ENCODE measurements around the gene TRAM2. TPM values are rescaled to one million over a fixed set of nuclear protein-coding genes. Genes with fewer than 3 reads are reported as not detected.

Gene TRAM2
- total and polyA plus RNA-seq, 9 of the 15 experiments (the other 6 are each of a cell fraction or from before 2014, with no cell fraction given), result 2.6 to 13.3 (median 8.9) TPM

DNA sequence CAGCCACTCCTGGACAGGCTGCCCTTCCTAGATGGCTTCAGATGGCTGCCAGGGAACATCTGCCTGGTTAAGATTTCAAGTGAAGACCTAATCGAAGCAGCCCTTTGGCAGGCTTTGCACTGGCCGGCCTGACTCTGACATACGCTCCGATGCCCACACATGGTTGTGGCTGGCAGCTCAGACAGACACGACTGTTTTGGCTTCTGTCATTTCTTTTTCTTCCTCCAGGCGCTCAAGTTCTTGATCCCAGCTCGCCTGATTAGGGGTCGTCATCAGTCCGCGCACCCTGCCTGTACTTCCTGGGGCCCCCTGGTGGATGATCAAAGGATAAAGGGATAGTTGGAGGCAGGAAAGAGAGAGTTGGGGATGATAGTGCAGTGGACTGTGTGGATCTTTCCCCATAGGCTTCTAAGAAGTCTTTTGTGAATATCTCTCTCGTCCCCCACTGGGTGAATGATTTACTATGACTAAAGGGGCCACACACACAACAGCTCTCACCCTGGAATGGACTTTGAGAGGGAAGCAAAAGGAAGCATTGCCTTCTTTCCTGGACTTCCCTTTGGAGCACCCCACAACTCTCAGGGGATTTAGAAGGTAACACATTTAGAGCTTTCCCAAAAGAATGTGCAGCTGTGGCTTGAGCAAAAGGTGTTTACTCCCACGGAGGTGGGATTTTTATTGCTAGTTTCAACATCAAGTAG is 21.4 kb upstream of the TRAM2 start (continued):
- TF ChIP-seq, protein P1, sequence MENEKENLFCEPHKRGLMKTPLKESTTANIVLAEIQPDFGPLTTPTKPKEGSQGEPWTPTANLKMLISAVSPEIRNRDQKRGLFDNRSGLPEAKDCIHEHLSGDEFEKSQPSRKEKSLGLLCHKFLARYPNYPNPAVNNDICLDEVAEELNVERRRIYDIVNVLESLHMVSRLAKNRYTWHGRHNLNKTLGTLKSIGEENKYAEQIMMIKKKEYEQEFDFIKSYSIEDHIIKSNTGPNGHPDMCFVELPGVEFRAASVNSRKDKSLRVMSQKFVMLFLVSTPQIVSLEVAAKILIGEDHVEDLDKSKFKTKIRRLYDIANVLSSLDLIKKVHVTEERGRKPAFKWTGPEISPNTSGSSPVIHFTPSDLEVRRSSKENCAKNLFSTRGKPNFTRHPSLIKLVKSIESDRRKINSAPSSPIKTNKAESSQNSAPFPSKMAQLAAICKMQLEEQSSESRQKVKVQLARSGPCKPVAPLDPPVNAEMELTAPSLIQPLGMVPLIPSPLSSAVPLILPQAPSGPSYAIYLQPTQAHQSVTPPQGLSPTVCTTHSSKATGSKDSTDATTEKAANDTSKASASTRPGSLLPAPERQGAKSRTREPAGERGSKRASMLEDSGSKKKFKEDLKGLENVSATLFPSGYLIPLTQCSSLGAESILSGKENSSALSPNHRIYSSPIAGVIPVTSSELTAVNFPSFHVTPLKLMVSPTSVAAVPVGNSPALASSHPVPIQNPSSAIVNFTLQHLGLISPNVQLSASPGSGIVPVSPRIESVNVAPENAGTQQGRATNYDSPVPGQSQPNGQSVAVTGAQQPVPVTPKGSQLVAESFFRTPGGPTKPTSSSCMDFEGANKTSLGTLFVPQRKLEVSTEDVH (IDR thresholded peaks at IDR 0.05; ENCODE audit: low read depth, partially characterized antibody), result peak; percentile 45
- TF ChIP-seq HCFC1 (IDR thresholded peaks at IDR 0.05; ENCODE audit: low read depth, low read length) (peak; percentile 77), LCOR (CRISPR knock-in tag; IDR thresholded peaks at IDR 0.05) (no peak), RBM22 (IDR thresholded peaks at IDR 0.05; ENCODE audit: low read depth, low read length, poor library complexity, severe bottlenecking) (no peak), ZFP36 (IDR thresholded peaks at IDR 0.05; ENCODE audit: low read depth, low read length, partially characterized antibody) (no peak), SRF (CRISPR knock-in tag; IDR thresholded peaks at IDR 0.05) (0 out of 4 replicates have a peak, but pooled peaks of 1 of the 2 experiments have one; percentile 27), CXXC5 (CRISPR knock-in tag; IDR thresholded peaks at IDR 0.05) (peak; percentile 54; the same call in 1 of the 2 replicates), ZNF699 (CRISPR knock-in tag; IDR thresholded peaks at IDR 0.05; ENCODE audit: insufficient replicate concordance) (no peak), L3MBTL2 (IDR thresholded peaks at IDR 0.05) (peak; percentile 62), SIX5 (IDR thresholded peaks at IDR 0.05; ENCODE audit: borderline replicate concordance in 1 of 2, insufficient read depth in 1 of 2, low read depth in 1 of 2, low read length in 2 of 2) (0 out of 4 replicates have a peak, but pooled peaks of 1 of the 2 experiments have one; percentile 18), ZNF134 (CRISPR knock-in tag; conservative IDR thresholded peaks at IDR 0.05) (peak; percentile 77)
- TF ChIP-seq, protein P2, sequence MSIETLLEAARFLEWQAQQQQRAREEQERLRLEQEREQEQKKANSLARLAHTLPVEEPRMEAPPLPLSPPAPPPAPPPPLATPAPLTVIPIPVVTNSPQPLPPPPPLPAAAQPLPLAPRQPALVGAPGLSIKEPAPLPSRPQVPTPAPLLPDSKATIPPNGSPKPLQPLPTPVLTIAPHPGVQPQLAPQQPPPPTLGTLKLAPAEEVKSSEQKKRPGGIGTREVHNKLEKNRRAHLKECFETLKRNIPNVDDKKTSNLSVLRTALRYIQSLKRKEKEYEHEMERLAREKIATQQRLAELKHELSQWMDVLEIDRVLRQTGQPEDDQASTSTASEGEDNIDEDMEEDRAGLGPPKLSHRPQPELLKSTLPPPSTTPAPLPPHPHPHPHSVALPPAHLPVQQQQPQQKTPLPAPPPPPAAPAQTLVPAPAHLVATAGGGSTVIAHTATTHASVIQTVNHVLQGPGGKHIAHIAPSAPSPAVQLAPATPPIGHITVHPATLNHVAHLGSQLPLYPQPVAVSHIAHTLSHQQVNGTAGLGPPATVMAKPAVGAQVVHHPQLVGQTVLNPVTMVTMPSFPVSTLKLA (conservative IDR thresholded peaks at IDR 0.05), result peak in 1 of 2 experiments; percentile 47; a peak in 1 of 4 replicates
- TF ChIP-seq, protein P3, sequence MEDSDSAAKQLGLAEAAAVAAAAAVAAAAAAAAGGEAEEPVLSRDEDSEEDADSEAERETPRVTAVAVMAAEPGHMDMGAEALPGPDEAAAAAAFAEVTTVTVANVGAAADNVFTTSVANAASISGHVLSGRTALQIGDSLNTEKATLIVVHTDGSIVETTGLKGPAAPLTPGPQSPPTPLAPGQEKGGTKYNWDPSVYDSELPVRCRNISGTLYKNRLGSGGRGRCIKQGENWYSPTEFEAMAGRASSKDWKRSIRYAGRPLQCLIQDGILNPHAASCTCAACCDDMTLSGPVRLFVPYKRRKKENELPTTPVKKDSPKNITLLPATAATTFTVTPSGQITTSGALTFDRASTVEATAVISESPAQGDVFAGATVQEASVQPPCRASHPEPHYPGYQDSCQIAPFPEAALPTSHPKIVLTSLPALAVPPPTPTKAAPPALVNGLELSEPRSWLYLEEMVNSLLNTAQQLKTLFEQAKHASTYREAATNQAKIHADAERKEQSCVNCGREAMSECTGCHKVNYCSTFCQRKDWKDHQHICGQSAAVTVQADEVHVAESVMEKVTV (CRISPR knock-in tag; IDR thresholded peaks at IDR 0.05), result peak; percentile 73
- TF ChIP-seq, protein P4, sequence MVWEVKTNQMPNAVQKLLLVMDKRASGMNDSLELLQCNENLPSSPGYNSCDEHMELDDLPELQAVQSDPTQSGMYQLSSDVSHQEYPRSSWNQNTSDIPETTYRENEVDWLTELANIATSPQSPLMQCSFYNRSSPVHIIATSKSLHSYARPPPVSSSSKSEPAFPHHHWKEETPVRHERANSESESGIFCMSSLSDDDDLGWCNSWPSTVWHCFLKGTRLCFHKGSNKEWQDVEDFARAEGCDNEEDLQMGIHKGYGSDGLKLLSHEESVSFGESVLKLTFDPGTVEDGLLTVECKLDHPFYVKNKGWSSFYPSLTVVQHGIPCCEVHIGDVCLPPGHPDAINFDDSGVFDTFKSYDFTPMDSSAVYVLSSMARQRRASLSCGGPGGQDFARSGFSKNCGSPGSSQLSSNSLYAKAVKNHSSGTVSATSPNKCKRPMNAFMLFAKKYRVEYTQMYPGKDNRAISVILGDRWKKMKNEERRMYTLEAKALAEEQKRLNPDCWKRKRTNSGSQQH (CRISPR knock-in tag; IDR thresholded peaks at IDR 0.05), result no peak
- TF ChIP-seq, protein P5, sequence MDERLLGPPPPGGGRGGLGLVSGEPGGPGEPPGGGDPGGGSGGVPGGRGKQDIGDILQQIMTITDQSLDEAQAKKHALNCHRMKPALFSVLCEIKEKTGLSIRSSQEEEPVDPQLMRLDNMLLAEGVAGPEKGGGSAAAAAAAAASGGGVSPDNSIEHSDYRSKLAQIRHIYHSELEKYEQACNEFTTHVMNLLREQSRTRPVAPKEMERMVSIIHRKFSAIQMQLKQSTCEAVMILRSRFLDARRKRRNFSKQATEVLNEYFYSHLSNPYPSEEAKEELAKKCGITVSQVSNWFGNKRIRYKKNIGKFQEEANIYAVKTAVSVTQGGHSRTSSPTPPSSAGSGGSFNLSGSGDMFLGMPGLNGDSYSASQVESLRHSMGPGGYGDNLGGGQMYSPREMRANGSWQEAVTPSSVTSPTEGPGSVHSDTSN (CRISPR knock-in tag; IDR thresholded peaks at IDR 0.05; ENCODE audit: low read depth), result no peak
- TF ChIP-seq, protein P5 (tag; conservative IDR thresholded peaks at IDR 0.05; ENCODE audit: low read depth), result no peak
